Fibroblast of skin of abdomen (primary cell): Measurements from ENCODE around the gene OPCML.
A peak's percentile ranks its signal among the peaks of the same experiment; 100 is the strongest.

Experiments used
- DNase-seq: peaks from one replicate; pipeline ENCODE4 v3.0.0-alpha.2; 2013

The OPCML gene

DNA sequence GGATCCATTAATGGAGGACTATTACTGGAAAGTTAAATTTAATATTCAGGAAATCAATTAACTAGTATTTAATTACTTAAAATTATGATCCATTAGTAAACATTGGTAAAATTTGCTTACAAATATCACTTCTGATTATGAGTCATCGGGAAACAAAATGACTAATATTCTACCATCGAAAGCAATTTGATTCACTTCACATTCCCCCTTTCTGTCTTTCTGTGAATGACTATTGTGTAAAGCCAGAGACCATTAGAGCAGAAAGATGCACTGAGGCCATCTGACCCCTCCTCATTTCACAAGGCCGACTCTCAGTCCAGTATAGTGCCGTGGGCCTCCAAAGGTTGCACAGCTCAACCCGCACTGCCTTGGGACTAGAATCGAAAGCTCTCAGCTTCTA, 619.0 kb downstream of the OPCML start:
- DNase-seq = no peak

GRCh38 chr11:132911186-132911585, 621.1 kb downstream of the OPCML start:
- DNase-seq = peak; percentile 95

DNA sequence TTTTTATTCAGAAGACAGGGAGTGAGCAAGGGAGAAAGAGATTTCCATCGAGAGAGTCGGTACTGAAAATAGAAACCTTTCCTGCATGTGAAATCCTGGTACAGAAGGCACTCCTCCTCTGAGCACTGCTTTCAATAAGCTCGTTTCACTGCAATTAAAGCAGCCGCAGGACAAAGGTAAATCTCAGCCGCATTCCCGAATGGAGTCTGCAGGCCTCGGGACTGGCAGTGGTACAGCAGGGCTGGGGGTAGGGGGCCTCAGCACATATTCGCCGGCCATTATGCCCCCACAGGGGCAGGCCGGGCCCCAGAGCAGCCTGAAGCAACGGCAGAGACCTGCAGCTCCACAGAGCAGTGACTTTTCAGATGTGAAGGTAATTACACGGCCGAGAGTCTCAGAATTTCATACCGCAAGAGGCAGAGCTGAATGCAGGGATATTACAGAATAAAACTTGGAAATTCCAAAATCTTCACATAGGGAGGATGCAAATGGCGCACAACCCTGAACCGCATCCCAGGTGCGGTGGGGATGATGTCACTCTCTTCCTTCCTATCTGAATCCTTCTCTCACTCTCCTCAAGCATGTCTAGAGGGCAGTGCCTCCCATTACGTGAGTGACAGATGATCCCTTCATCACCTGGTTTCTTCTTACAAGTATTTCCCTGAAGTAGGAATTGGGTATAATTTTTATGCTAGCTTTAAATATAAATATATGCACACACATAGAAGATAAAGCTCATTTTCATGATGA, 622.1 kb downstream of the OPCML start:
- no peak for DNase-seq

GRCh38 chr11:132909021-132909606, 623.2 kb downstream of the OPCML start:
- DNase-seq = no peak

- DNase-seq = no peak
These were observed 623.9 kb downstream of the OPCML start for GRCh38 chr11:132908414-132908810.

DNA sequence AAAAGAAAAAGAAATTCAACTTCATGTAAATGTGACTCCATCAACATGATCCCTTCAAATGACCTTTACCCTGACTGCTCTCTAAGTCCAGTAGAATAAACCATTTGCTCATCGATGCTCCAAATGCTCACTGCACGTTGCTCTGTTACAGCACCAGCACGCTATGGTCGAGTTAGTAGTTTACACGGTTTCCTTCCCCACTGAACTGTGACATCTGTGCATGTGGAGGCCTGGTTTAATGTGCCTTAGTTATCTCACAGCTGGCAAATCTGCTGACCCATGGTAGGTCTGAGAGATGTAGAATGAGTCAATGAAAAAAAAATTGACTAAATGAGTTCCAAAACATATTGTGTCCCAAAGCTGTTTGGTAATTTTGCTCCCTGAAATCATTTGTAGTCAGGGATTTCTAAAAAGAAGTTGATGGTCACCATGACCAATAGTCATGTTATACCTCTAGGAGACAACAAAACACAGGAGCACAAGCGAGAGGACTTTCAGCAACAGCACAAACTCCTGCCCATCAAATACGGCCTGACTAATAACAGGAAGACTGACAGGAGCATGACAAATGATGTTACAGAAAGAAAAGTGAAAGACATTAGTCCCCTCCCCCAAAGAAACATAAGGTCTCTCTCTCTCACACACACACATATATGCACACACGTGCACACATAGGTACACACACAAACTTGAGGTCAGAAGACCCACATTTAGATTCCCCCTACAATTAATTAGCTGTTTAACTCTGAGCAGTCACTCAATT, 624.5 kb downstream of the OPCML start:
- DNase-seq = no peak

DNA sequence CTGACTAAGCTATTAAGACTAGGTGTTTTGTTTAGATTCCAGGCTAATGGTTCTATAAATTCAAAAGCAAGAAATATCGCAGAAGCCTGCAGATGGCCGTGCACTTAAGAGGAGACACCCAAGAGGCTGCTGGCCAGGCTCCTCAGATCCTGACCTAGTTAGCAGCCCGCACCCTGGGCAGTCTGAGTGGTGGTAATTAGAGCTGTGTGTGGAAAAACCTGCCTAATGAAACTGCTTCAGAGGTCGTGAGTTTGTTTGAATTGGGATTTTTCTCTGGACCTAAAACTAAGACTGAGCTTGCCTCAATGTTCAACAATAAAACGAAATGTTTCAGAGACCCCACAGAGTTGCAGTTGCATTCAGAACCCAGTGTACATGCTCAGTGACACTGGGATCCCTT, 627.7 kb downstream of the OPCML start:
- DNase-seq = no peak

DNA sequence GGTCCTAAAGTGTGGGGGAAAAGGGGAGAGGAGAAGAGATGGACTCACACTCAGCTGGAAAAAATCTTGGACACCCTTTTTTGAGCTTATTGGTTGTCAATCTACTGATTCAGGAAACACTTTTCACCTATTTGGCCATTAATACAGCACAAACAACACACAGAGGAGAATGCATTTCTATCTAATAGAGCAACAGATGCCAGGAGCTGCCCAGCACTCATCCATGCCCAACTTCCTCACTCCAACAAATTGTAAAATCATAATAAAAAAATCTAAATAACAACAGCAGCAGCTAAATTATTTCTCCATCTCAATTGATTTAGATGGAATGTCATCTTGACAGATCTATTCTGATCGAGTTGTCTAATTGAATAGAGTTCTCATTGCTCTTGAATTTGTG, 628.2 kb downstream of the OPCML start:
- DNase-seq = no peak

DNA sequence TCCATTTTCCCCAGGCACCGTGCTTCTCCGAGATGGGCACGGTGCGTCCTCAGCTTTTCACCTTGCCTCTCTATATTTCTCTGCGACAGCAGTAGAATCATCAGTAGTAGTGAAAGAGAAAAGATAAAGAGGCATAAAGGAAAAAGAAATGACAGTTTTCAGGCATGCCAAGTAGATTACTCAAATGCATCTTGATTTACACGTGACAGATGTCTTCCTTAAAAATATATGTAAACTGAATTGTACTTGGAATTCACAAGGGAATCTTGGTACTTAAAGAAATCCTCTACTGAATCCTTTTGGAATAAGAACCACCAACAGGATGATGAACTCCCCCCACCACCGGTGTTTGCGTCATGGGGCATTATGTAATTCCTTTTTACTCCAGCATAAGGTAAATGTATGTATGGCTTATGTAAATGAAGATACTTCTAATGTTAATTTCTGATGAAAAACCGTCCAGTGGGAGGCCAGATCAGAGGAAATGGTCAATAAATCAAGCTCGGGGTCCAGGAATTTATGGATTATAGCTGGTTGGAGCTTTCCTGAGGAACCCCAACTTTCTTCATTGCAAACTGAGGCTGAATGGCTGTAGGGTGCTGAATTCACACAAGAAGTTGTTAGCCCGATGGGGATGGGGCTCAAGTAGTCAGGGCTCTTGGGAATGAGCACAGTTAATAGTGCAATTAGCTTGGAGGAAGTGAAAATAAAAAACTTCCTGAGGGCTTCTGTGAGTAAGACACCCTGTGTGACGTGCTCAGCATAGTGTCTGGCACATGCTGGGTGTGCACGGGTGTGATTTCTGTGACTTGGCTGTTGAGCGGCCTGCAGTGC, 630.4 kb downstream of the OPCML start:
- peak; percentile 18 for DNase-seq

DNA sequence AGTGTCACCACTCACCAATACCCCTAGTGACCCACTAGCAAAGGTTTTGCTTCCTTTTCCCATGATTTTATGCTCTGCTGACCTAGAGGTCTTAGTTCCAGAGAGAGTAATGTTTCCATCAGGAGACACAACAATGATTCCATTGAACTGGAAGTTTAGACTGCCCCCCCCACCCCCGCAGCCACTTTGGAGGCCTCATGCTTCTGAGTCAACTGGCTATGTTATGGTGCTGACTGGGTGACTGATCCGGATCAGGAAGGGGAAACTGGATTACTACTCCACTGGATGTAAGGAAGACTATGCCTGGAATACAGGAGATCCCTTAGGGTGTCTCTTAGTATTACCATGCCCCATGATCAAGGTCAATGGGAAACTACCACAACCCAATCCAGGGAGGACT, 633.6 kb downstream of the OPCML start:
- DNase-seq = no peak

DNA sequence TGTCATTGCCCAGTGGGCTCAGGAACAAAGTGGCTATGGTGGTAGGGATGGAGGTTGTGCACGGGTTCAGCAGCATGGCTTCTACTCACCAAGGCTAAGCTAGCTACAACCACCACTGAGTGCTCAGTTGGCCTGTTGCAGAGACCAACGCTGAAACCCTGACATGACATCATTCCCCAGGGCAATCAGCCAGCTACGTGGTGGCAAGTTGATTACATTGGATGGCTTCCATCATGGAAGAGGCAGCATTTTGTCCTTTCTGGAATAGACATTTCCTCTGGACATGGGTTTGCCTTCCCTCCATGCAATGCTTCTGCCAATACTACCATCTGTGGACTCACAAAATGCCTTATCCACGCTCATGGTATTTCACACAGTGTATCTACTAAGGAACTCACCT, 634.3 kb downstream of the OPCML start:
- DNase-seq = peak; percentile 37

- peak; percentile 60 for DNase-seq
These were observed 637.0 kb downstream of the OPCML start for GRCh38 chr11:132895340-132895739.

- no peak for DNase-seq
These were observed 637.7 kb downstream of the OPCML start for GRCh38 chr11:132894606-132895005.

GRCh38 chr11:132892876-132893275, 639.4 kb downstream of the OPCML start:
- no peak for DNase-seq

- peak; percentile 63 for DNase-seq
These were observed 644.1 kb downstream of the OPCML start for GRCh38 chr11:132888226-132888625.

GRCh38 chr11:132886335-132886734, 646.0 kb downstream of the OPCML start:
- peak; percentile 65 for DNase-seq

DNA sequence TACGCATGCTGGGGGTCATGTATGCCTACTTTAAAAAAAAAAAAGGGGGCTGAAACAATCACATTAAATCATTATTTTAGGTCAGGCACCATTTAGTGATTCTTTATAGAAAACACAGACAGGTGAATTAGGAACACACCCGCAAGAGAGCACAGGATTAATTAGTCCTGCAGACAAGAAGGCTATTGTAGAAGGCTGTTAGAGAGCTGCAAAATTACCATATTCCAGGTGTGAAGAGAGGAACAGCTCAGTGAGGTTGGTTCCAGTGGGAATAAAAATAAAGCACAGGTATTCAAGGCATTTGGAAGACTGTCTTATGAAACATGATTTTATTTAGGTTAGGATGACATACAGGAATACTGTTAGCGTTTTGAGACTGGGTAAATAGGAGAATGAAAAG, 649.1 kb downstream of the OPCML start:
- DNase-seq = no peak

- no peak for DNase-seq
These were observed 650.7 kb downstream of the OPCML start for GRCh38 chr11:132881622-132882021.

DNA sequence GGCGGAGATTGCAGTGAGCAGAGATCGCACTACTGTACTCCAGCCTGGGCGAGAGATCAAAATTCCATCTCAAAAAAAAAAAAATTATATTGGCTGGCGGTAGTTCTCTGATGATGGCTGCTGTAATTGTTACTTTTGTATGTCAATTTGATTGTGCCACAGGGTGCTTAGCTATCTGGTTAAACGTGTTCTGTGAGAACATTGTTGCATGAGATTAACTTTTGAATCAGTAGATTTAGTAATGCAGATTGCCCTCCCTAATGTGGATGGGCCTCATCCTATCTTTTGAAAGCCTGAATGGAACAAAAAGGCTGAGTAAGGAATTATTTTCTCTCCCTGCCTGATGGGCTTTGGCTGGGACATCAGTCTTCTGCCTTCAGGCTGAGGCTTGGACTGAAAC, 654.2 kb downstream of the OPCML start:
- DNase-seq = no peak

GRCh38 chr11:132876705-132877104, 655.6 kb downstream of the OPCML start:
- DNase-seq = no peak

DNA sequence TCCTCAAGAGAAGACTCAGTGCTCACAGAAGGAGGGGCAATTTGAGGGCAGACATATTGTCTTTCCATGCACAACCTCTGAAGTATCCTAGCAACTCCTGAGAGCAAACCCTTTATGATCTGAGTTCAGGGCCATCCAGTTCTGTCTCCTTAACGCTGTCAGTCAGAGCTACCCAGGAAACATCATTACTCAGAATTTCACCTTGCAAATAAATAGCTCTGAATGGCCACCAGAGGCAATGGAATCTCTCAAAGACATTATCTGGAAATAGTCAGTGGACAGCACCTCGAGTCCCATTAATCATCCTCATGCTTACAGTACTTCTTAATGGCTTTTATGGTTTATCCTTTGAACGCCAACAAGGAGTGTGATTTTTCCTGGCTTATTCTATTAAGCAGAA, 656.1 kb downstream of the OPCML start:
- DNase-seq = no peak

DNA sequence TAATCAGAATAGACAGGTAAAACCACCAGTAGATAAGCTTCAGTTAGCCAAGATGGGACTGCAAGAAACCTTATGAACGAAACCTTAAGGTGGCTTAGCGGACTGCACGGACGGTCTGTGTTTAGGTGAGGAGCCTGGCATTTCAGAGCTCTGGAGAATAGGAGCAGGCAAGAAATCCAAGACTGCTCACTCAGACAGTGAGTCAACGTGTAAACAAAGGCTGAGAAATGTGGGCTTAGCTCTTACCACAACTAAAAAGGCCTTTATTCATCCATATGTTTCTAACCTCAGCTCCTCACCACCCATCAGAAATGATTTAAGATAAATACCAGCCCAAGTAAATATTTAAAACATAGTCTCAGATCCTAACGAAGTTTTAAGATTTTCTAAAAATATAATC, 657.7 kb downstream of the OPCML start:
- peak; percentile 89 for DNase-seq

- DNase-seq = no peak
These were observed 658.5 kb downstream of the OPCML start for GRCh38 chr11:132873841-132874240.
